CD14-positive monocyte (primary cell): ENCODE results near the gene B3GLCT. TPM values are rescaled to one million over a fixed set of nuclear protein-coding genes. Genes with fewer than 3 reads are reported as not detected.

Experiments
- DNase-seq, 3 donors: peaks; one replicate each; pipeline ENCODE4 v3.0.0-alpha.2; 2011 to 2022
- H2AFZ ChIP-seq: 2 replicates; pipeline ENCODE4 v1.6.0; 2012; ENCODE audit warnings: mild to moderate bottlenecking, low read depth, low read length, inconsistent platforms; ENCODE audit not compliant: insufficient read depth, poor library complexity, severe bottlenecking
- H3K27ac ChIP-seq, 2 donors: 1 replicate in 1 of 2; 2 replicates in 1 of 2; pipeline ENCODE4 v1.5.1; 2012 to 2013; ENCODE audit warnings: low read length in 2 of 2, control low read depth in 1 of 2, inconsistent platforms in 1 of 2, low read depth in 1 of 2, mild to moderate bottlenecking in 1 of 2
- H3K27me3 ChIP-seq, 2 donors: one replicate each; pipeline versions ENCODE4 v1.6.0 to v1.6.1; 2011 to 2013; ENCODE audit warnings: low read length in 2 of 2; ENCODE audit not compliant: control insufficient read depth in 2 of 2, insufficient read depth in 2 of 2
- H3K36me3 ChIP-seq, 2 donors: replicated peaks in 1 of 2; 1 replicate in 1 of 2; 2 replicates in 1 of 2; pipeline versions ENCODE4 v1.5.1 to v1.6.1; 2012 to 2013; ENCODE audit warnings: low read length in 2 of 2, control low read depth in 1 of 2, inconsistent platforms in 1 of 2, mild to moderate bottlenecking in 1 of 2; ENCODE audit not compliant: insufficient read depth in 2 of 2, control insufficient read depth in 1 of 2
- H3K4me1 ChIP-seq, 2 donors: 1 replicate in 1 of 2; 2 replicates in 1 of 2; pipeline versions ENCODE4 v1.5.1 to v1.6.1; 2012 to 2013; ENCODE audit warnings: low read length in 2 of 2, control low read depth in 1 of 2, inconsistent platforms in 1 of 2, mild to moderate bottlenecking in 1 of 2, moderate library complexity in 1 of 2; ENCODE audit not compliant: insufficient read depth in 2 of 2, control insufficient read depth in 1 of 2
- H3K4me2 ChIP-seq: replicated peaks from 2 replicates; pipeline ENCODE3; 2012; ENCODE audit warnings: low read length, moderate library complexity, mild to moderate bottlenecking; ENCODE audit not compliant: poor library complexity, severe bottlenecking; ENCODE audit errors: extremely low read depth
- H3K4me3 ChIP-seq, 3 experiments: fragments of 200-600 bp in 1 of 3; sonication (generic) in 1 of 3; replicated peaks in 1 of 3; 1 replicate in 2 of 3; 2 replicates in 1 of 3; pipeline ENCODE4 v1.5.1; 2011 to 2013; ENCODE audit warnings: low read length in 3 of 3, mild to moderate bottlenecking in 3 of 3, control low read depth in 2 of 3, low read depth in 2 of 3, inconsistent platforms in 1 of 3, moderate library complexity in 1 of 3
- H3K79me2 ChIP-seq: 2 replicates; pipeline ENCODE4 v1.6.0; 2012; ENCODE audit warnings: mild to moderate bottlenecking, control low read depth, inconsistent platforms, low read length, moderate library complexity; ENCODE audit not compliant: insufficient read depth
- H3K9ac ChIP-seq: 2 replicates; pipeline ENCODE4 v1.6.0; 2017; ENCODE audit warnings: low read length, mild to moderate bottlenecking; ENCODE audit not compliant: insufficient read depth, poor library complexity, severe bottlenecking
- H3K9me3 ChIP-seq, 2 donors: replicated peaks in 1 of 2; 1 replicate in 1 of 2; 2 replicates in 1 of 2; pipeline versions ENCODE4 v1.5.1 to v1.6.1; 2012 to 2013; ENCODE audit warnings: low read length in 2 of 2, control low read depth in 1 of 2; ENCODE audit not compliant: control insufficient read depth in 1 of 2, insufficient read depth in 1 of 2
- H4K20me1 ChIP-seq: 2 replicates; pipeline ENCODE4 v1.6.0; 2012; ENCODE audit warnings: mild to moderate bottlenecking, low read length, control low read depth, moderate library complexity; ENCODE audit not compliant: insufficient read depth
- H3K27ac Mint-ChIP-seq, 7 donors: one replicate each; pipeline ENCODE4 v1.8.0; 2020; ENCODE audit warnings: mild to moderate bottlenecking in 7 of 7, mixed read lengths in 7 of 7, moderate library complexity in 6 of 7, inconsistent platforms in 2 of 7
- H3K27me3 Mint-ChIP-seq, 3 donors: one replicate each; pipeline ENCODE4 v1.8.0; 2021 to 2022; ENCODE audit warnings: low read depth in 3 of 3, mild to moderate bottlenecking in 3 of 3, mixed read lengths in 3 of 3, moderate library complexity in 3 of 3, inconsistent platforms in 1 of 3
- H3K36me3 Mint-ChIP-seq, 2 donors: one replicate each; pipeline ENCODE4 v1.8.0; 2020; ENCODE audit warnings: mixed read lengths in 2 of 2, inconsistent platforms in 1 of 2, mild to moderate bottlenecking in 1 of 2
- H3K4me1 Mint-ChIP-seq: one replicate; pipeline ENCODE4 v1.8.0; 2020; ENCODE audit warnings: mild to moderate bottlenecking, mixed read lengths
- H3K4me3 Mint-ChIP-seq, 2 donors: one replicate each; pipeline ENCODE4 v1.8.0; 2020; ENCODE audit warnings: mild to moderate bottlenecking in 2 of 2, mixed read lengths in 2 of 2, moderate library complexity in 1 of 2
- H3K9me3 Mint-ChIP-seq, 7 donors: one replicate each; pipeline ENCODE4 v1.8.0; 2020 to 2022; ENCODE audit warnings: mixed read lengths in 7 of 7, mild to moderate bottlenecking in 6 of 7, moderate library complexity in 6 of 7, inconsistent platforms in 2 of 7
- WGBS: methylation state at CpG from one replicate; pipeline ENCODE4 v1.1.5; 2013; ENCODE audit warnings: missing lambda C conversion rate; ENCODE audit not compliant: insufficient coverage; 5-methylcytosine and 5-hydroxymethylcytosine counted together
- intact Hi-C, 2 donors: fragments of 100-400 bp; cut with micrococcal nuclease; formaldehyde crosslinking; loops; one replicate each; pipeline versions ENCODE4 v1.15.0 to v1.15.1; 2023
- polyA plus RNA-seq, 3 donors: library from polyadenylated mRNA; depleted of rRNA in 1 of 3; unstranded in 2 of 3; stranded (reverse) in 1 of 3; fragments of 300-500 nt in 2 of 3; fragments of >200 nt in 1 of 3; fragmentation: Illumina TruSeq in 2 of 3; gene quantifications; 1 replicate in 2 of 3; 2 replicates in 1 of 3; pipeline ENCODE4 v1.2.3, GENCODE V29; 2012 to 2021
- TF ChIP-seq, protein P1 (sequence below): fragments of 200-600 bp; IDR thresholded peaks from one replicate; pipeline ENCODE4 v1.8.0; 2022; ENCODE audit warnings: antibody characterized with exemption, mild to moderate bottlenecking

The B3GLCT gene
- polyA plus RNA-seq, 3 donors, result 0.63 to 2.0 (median 2.0) TPM

DNA sequence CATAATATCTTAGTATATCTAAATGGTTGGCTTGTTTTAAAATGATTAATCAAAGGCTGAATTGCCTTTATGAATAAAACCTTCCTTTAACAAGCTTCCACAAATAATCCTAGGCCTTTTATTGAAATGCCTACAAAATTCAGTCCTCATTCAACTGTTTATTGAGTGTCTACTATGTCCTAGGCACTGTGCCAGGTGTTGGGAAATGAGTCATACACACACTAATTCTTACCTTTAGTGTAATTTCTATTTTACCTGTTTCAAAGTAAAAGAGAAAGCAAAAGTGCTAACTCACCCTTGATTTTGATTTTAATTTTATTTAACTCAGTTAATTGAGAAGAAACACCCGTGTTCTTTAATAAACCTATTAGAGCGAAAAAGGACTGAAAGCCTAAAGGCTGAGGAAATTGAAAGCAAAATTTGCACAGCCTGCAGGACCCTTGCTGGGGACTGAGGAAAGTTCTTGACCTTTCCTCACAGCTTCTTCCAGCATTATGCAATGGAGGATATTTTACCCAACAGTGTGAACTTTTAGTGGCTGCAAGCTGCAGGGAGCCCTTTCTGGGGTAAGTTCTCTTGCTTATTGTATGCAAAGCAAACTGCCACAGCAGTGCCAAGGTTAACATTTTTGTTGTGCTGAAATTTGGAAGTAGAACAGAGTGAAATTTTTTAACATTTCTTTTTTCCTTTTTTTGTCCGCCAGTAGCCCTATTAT, 83.1 kb downstream of the B3GLCT start:
- H2AFZ ChIP-seq, result no peak overlapping the region
- H3K4me1 ChIP-seq, result no peaks in the 10 kb centered on the region
- Mint-ChIP-seq H3K36me3 (peaks cover 13 to 14% of the 10 kb centered on the region in 2 donors), H3K9me3 (peaks cover 10 to 17% (median 13%) of the 10 kb centered on the region in 7 donors), H3K27ac (no peak overlapping the region), H3K4me1 (no peaks in the 10 kb centered on the region), H3K4me3 (no peak overlapping the region), H3K27me3 (no peaks in the 10 kb centered on the region)
- peaks cover 4 to 12% of the 10 kb centered on the region in 2 donors for H3K9me3 ChIP-seq
- no peak overlapping the region for H3K4me3 ChIP-seq
- H4K20me1 ChIP-seq, result no peaks in the 10 kb centered on the region
- no peak overlapping the region for H3K27ac ChIP-seq
- no peaks in the 10 kb centered on the region for H3K27me3 ChIP-seq
- no peak for DNase-seq
- peaks cover 0 to 6% of the 10 kb centered on the region in 2 donors for H3K36me3 ChIP-seq
- no peak overlapping the region for H3K9ac ChIP-seq
- no CpG with 5 or more reads among the region's 3 CpGs for WGBS
- TF ChIP-seq, protein P1, sequence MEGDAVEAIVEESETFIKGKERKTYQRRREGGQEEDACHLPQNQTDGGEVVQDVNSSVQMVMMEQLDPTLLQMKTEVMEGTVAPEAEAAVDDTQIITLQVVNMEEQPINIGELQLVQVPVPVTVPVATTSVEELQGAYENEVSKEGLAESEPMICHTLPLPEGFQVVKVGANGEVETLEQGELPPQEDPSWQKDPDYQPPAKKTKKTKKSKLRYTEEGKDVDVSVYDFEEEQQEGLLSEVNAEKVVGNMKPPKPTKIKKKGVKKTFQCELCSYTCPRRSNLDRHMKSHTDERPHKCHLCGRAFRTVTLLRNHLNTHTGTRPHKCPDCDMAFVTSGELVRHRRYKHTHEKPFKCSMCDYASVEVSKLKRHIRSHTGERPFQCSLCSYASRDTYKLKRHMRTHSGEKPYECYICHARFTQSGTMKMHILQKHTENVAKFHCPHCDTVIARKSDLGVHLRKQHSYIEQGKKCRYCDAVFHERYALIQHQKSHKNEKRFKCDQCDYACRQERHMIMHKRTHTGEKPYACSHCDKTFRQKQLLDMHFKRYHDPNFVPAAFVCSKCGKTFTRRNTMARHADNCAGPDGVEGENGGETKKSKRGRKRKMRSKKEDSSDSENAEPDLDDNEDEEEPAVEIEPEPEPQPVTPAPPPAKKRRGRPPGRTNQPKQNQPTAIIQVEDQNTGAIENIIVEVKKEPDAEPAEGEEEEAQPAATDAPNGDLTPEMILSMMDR, result no peak
- H3K4me2 ChIP-seq, result no peak overlapping the region
- H3K79me2 ChIP-seq, result no peaks in the 10 kb centered on the region
- intact Hi-C loops, result no loop called here

DNA sequence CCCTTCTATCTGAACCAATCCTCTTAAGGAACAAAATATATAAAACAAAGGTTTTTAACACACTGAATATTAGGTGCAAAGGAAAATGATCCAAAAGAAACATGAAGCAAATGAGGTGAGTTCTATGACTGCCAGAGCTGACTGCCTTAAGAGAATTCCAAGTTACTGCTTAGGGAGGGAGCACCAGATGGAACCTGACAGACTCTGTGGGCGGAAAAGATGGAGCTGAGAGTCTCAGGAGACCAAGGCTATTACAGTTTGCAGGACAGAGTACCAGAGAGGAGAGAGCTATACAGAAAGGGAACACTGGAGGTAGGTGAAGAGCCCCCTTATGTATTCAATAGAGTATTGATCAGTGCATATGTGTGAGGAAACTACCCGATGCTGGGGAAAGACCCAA, 87.2 kb downstream of the B3GLCT start:
- Histone ChIP-seq H3K4me2 (no peak overlapping the region), H3K4me1 (no peaks in the 10 kb centered on the region), H3K9me3 (peaks cover 5 to 17% of the 10 kb centered on the region in 2 donors), H3K27ac (no peak overlapping the region), H3K36me3 (peaks cover 0 to 11% of the 10 kb centered on the region in 2 donors), H3K27me3 (no peaks in the 10 kb centered on the region), H3K4me3 (no peak overlapping the region), H3K9ac (no peak overlapping the region), H2AFZ (no peak overlapping the region), H4K20me1 (no peaks in the 10 kb centered on the region), H3K79me2 (no peaks in the 10 kb centered on the region)
- Mint-ChIP-seq H3K4me3 (no peak overlapping the region), H3K36me3 (peaks cover 21 to 28% of the 10 kb centered on the region in 2 donors), H3K27ac (peak overlapping the region in 1 of 7 donors; percentile 4), H3K9me3 (peaks cover 19 to 32% (median 20%) of the 10 kb centered on the region in 7 donors), H3K4me1 (no peaks in the 10 kb centered on the region), H3K27me3 (no peaks in the 10 kb centered on the region)
- intact Hi-C loops, result no loop called here
- TF ChIP-seq, protein P1, result no peak
- WGBS, result 100% methylated on average over 1 of the region's 2 CpGs
- DNase-seq, result no peak
